GM18505 (cell line): Measurements from ENCODE around the gene FOXP1.

ENCODE experiments used
- ATAC-seq: cut with Tn5 transposase; IDR thresholded peaks from one replicate; pipeline ENCODE4 v1.9.1; 2021; ENCODE audit not compliant: unreplicated experiment
- POLR2A ChIP-seq: IDR thresholded peaks from 4 replicates; pipeline ENCODE4 v1.6.1; 2011; ENCODE audit warnings: borderline replicate concordance; ENCODE audit not compliant: insufficient read depth, insufficient read length; ENCODE audit errors: extremely low read depth

FOXP1 gene

DNA sequence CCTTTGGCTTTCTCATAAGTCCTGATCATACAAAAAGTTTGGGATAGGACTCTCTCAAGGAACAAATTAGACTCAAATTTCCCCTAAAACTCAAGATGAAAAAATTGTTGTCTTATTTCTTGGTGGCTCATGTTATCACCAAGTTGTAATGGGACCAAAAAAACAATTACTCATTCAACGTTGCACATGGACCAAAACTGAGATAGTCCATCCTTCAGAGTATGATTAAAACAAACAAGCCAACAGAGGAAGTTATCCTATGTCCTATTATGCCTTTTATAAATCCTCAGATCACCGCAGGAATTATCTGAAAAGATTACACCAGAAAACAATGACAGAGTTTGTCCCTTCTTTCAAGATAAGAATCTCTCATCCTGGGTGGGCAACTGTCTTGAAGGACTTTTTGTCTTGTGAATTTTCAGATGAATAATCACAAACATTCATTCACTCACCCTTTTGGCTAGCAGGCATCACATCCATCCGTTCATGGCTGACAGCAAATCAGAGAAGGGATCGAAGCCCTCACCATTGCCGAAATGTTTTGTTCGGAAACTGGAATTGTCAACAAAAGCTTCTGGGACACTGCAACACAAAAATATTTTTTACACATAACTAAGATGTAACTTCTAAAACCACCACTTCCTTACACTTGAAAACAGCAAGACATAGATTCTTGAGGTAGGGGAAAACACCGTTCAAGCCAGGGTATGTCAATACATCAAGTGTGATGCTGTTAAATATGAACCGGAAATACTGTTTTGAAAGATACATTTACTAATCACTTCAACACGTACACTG, 90.4 kb downstream of the FOXP1 start:
- no peak for TF ChIP-seq POLR2A
- ATAC-seq, result no peak

GRCh38 chr3:71492566-71492965, 91.0 kb downstream of the FOXP1 start:
- no peak for ATAC-seq
- TF ChIP-seq POLR2A, result no peak

DNA sequence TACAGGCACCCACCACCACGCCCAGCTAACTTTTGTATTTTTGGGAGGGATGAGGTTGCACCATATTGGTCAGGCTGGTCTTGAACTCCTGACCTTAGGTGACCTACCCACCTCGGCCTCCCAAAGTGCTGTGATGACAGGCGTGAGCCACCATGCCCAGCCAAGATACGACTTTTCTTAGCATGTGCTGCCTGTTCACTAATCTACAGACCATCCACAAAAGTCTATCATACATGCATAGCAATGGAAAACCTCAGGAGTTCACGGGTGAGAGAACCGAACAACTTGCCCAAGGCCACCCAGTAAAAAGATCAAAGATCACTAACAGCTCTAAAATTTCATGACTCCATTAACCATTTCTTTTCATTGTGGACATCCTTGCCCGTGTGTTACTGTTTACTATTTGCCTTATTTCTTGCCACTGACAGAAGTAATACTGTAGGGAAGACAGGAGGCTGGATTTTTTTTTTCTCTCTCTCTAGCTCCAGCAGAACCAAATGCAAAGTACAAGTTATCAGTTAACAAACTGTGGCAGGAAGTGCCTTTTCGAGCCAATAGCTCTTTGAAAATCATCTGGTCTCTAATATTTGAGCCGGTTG, 92.3 kb downstream of the FOXP1 start:
- ATAC-seq, result no peak
- no peak for TF ChIP-seq POLR2A

GRCh38 chr3:71490692-71491091, 92.8 kb downstream of the FOXP1 start:
- no peak for ATAC-seq
- no peak for TF ChIP-seq POLR2A

- no peak for ATAC-seq
- TF ChIP-seq POLR2A, result no peak
Observed at GRCh38 chr3:71489315-71489761, 94.2 kb downstream of the FOXP1 start.

GRCh38 chr3:71488882-71489281, 94.6 kb downstream of the FOXP1 start:
- no peak for TF ChIP-seq POLR2A
- ATAC-seq, result no peak

DNA sequence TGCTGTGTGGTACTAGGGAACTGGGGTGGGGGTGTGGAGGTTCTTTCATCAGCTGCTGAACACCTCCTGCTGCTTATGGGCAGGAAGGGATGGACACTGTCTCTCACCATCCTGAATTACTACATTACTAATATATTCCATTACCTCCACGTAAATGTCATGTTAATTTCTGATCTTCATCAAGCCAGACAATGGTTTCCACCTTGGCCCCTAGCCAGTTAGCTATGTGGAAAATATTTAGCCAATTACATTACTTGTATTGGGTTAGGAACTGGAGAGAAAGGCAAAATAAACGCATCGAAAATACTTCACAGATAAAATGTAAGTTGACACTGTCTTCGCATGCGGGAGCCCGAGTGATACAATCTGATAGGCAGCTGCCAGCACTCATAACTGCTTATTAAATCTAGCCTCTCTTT, 95.1 kb downstream of the FOXP1 start:
- no peak for TF ChIP-seq POLR2A
- no peak for ATAC-seq

DNA sequence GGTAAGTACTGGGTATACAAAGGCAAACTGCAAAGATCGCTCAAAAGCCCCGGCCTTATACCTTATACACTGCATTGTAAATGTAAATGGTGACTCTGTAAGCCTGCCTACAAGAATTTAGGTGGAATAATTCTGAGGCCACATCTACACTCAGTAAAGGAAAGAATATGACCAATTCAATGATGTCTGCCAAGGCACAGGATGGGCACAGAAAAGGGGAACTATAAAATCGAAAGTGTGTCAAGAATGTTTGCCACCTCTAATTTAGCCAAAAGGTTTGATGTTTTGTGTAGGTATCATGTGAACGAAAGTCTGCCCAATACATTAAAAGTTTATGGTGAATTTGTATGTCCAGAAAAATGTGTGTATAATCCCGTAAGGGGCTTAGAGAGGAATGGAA, 96.1 kb downstream of the FOXP1 start:
- no peak for ATAC-seq
- no peak for TF ChIP-seq POLR2A

GRCh38 chr3:71486831-71487230, 96.7 kb downstream of the FOXP1 start:
- TF ChIP-seq POLR2A, result no peak
- no peak for ATAC-seq

- TF ChIP-seq POLR2A, result no peak
- ATAC-seq, result no peak
Observed at GRCh38 chr3:71485896-71486295, 97.6 kb downstream of the FOXP1 start.

DNA sequence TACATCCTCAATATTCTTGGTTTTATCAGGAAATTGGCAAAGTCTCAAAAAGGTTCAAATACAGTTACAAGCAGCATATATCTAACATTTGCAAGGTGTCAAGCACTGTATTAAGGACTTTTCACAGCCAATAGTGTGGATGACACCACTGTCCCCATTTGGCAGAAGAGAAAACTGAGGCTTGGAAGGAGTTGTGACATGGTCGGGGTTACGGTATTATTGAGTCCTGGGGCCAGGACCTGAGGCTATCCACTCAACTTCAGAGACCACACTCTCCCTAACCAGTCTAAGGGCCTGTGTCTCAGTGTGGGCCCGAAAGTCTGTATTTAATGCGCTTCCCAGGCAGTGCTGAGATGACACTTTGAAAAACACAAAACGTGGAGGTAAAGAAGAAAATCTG, 99.1 kb downstream of the FOXP1 start:
- no peak for ATAC-seq
- no peak for TF ChIP-seq POLR2A

DNA sequence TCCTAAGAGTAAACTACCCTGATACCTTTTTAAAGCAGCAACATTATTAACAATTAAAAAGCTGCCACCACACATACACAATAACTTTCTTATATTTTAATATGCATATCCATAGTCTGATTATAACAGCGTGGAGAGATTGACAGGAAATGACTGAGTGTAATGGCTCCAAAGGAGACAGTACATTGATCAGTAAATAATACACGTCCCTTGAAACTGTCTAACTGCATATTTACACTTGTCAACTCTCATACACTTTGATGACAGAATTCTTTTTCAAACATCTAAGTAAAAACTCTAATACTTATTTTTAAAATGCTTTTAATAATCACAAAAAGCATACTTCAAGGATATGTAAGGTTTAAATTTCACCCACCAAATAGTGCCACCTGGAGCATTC, 99.5 kb downstream of the FOXP1 start:
- ATAC-seq, result no peak
- no peak for TF ChIP-seq POLR2A

- ATAC-seq, result no peak
- no peak for TF ChIP-seq POLR2A
Observed at GRCh38 chr3:71482771-71483170, 100.8 kb downstream of the FOXP1 start.

DNA sequence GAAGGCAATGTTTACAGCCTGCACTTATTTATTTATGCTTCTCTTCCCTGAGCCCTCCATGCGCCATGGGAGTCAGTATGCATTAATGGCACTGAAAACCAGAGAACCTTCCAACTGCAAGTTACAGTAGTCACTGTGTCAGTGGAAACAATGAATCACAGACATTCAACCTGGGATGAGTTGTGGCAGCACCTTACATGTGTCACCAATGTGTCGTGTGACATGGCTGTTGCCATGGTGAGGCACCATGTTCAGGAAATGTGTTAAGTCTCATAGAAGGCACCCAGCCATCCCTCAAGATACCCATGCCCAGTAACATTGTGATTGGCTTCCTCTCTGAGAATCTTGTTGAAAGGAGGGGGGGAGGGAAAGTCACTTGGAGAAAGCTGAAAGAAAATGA, 105.0 kb downstream of the FOXP1 start:
- ATAC-seq, result no peak
- no peak for TF ChIP-seq POLR2A
